SK-N-SH (cell line): ENCODE measurements around the gene FAM9C. TPM values are rescaled to one million over a fixed set of nuclear protein-coding genes. Genes with fewer than 3 reads are reported as not detected.

Source experiments
- CTCF ChIA-PET: fragments of 300-600, 350-600 bp; formaldehyde crosslinking; extraction: SDS; loops from one replicate; lab custom pipeline; 2021; lab: Yijun Ruan, JAX
- POLR2A ChIA-PET: fragments of 350-600 bp; sonication (Branson Sonifier 250); formaldehyde crosslinking; extraction: SDS; loops from one replicate; lab custom pipeline; 2020; ENCODE audit warnings: antibody characterized with exemption, inconsistent platforms; lab: Yijun Ruan, JAX
- DNase-seq: peaks from one replicate; pipeline ENCODE4 v3.0.0; 2012
- H2AFZ ChIP-seq: fragments of 200-600 bp; sonication (generic); 2 replicates; pipeline ENCODE4 v1.8.1; 2016; ENCODE audit warnings: antibody characterized with exemption, mild to moderate bottlenecking, low read depth
- H3F3A ChIP-seq: fragments of 200-600 bp; sonication (generic); replicated peaks from 2 replicates; pipeline ENCODE3; 2016; ENCODE audit warnings: antibody characterized with exemption, mild to moderate bottlenecking; ENCODE audit not compliant: insufficient read depth
- H3K27ac ChIP-seq, 2 experiments: fragments of 200-500 bp in 1 of 2; fragments of 200-600 bp in 1 of 2; sonication (Bioruptor generic) in 1 of 2; sonication (generic), shearing (Covaris generic) in 1 of 2; 2 replicates each; pipeline versions ENCODE4 v1.5.1 to v1.6.1; 2014 to 2016; ENCODE audit warnings: low read depth in 2 of 2, inconsistent platforms in 1 of 2, low read length in 1 of 2, mild to moderate bottlenecking in 1 of 2, mixed read lengths in 1 of 2
- H3K27me3 ChIP-seq: fragments of 200-600 bp; sonication (generic), shearing (Covaris generic); 2 replicates; pipeline ENCODE4 v1.6.1; 2016; ENCODE audit warnings: mixed run types; ENCODE audit not compliant: insufficient read depth
- H3K36me3 ChIP-seq, 2 experiments: fragments of 200-500 bp in 1 of 2; fragments of 200-600 bp in 1 of 2; sonication (Bioruptor generic) in 1 of 2; sonication (generic) in 1 of 2; replicated peaks in 1 of 2; 2 replicates each; pipeline versions ENCODE3 to v1.5.1; 2014 to 2016; ENCODE audit warnings: low read length in 1 of 2, mild to moderate bottlenecking in 1 of 2; ENCODE audit not compliant: insufficient read depth in 2 of 2, control insufficient read depth in 1 of 2
- H3K4me1 ChIP-seq, 2 experiments: fragments of 200-500 bp in 1 of 2; fragments of 200-600 bp in 1 of 2; sonication (Bioruptor generic) in 1 of 2; sonication (generic), shearing (Covaris generic) in 1 of 2; 2 replicates each; pipeline versions ENCODE4 v1.5.1 to v1.6.1; 2014 to 2016; ENCODE audit warnings: low read depth in 1 of 2, low read length in 1 of 2, mixed run types in 1 of 2; ENCODE audit not compliant: insufficient read depth in 2 of 2, control insufficient read depth in 1 of 2
- H3K4me2 ChIP-seq: fragments of 200-600 bp; sonication (generic), shearing (Covaris generic); 2 replicates; pipeline ENCODE4 v1.6.1; 2017; ENCODE audit warnings: mixed run types
- H3K4me3 ChIP-seq, 2 experiments: fragments of 200-500 bp in 1 of 2; fragments of 200-600 bp in 1 of 2; sonication (Bioruptor generic) in 1 of 2; sonication (generic), shearing (Covaris generic) in 1 of 2; 2 replicates each; pipeline versions ENCODE4 v1.5.1 to v1.8.1; 2014 to 2016; ENCODE audit warnings: low read depth in 2 of 2, inconsistent platforms in 1 of 2, low read length in 1 of 2, mild to moderate bottlenecking in 1 of 2, mixed read lengths in 1 of 2, moderate library complexity in 1 of 2
- H3K79me2 ChIP-seq: fragments of 200-600 bp; sonication (generic); 2 replicates; pipeline ENCODE4 v1.8.1; 2017; ENCODE audit warnings: mild to moderate bottlenecking; ENCODE audit not compliant: insufficient read depth
- H3K9ac ChIP-seq: fragments of 200-600 bp; sonication (generic); 2 replicates; pipeline ENCODE4 v1.6.1; 2017; ENCODE audit warnings: mixed run types
- H3K9me2 ChIP-seq: fragments of 200-600 bp; sonication (generic); 2 replicates; pipeline ENCODE4 v1.6.1; 2017; ENCODE audit warnings: mixed run types
- H3K9me3 ChIP-seq: fragments of 200-600 bp; sonication (generic); 2 replicates; pipeline ENCODE4 v1.6.1; 2017; ENCODE audit warnings: mixed run types, mild to moderate bottlenecking, moderate library complexity
- H4K20me1 ChIP-seq: fragments of 200-600 bp; sonication (generic); 2 replicates; pipeline ENCODE4 v1.6.1; 2017; ENCODE audit warnings: mild to moderate bottlenecking, mixed run types; ENCODE audit not compliant: insufficient read depth
- CTCF ChIP-seq: fragments of 200-600 bp; sonication (generic); IDR thresholded peaks from 2 replicates; pipeline ENCODE4 v1.6.1; 2017; ENCODE audit warnings: antibody characterized with exemption, mild to moderate bottlenecking, moderate library complexity
- ELF1 ChIP-seq: IDR thresholded peaks from 2 replicates; pipeline ENCODE4 v1.4.0; 2012
- EZH2phosphoT487 ChIP-seq: fragments of 200-600 bp; sonication (generic); IDR thresholded peaks from 2 replicates; pipeline ENCODE4 v1.6.1; 2017; ENCODE audit warnings: low read depth, mixed run types, mild to moderate bottlenecking, antibody characterized with exemption, moderate library complexity, borderline replicate concordance
- FOSL2 ChIP-seq: IDR thresholded peaks from 2 replicates; pipeline ENCODE4 v1.4.0; 2012; ENCODE audit warnings: low read depth, mild to moderate bottlenecking, moderate library complexity, borderline replicate concordance
- NFIC ChIP-seq: IDR thresholded peaks from 2 replicates; pipeline ENCODE4 v1.4.0; 2012; ENCODE audit warnings: borderline replicate concordance
- NRF1 ChIP-seq: IDR thresholded peaks from 2 replicates; pipeline ENCODE4 v1.6.1; 2012; ENCODE audit warnings: low read depth, mild to moderate bottlenecking, low read length
- RCOR1 ChIP-seq: fragments of 150-350 bp; IDR thresholded peaks from 2 replicates; pipeline ENCODE4 v1.6.1; 2017; ENCODE audit warnings: antibody characterized with exemption, low read length
- REST ChIP-seq: IDR thresholded peaks from 2 replicates; pipeline ENCODE4 v1.6.1; 2012; ENCODE audit warnings: mild to moderate bottlenecking, low read depth, low read length, moderate library complexity
- RXRA ChIP-seq: IDR thresholded peaks from 2 replicates; pipeline ENCODE4 v1.4.0; 2012; ENCODE audit warnings: low read depth, mild to moderate bottlenecking, borderline replicate concordance
- USF1 ChIP-seq: IDR thresholded peaks from 2 replicates; pipeline ENCODE4 v1.4.0; 2012; ENCODE audit warnings: low read depth, borderline replicate concordance
- WGBS: methylation state at CpG from one replicate; pipeline ENCODE4 v1.1.6; 2017; ENCODE audit warnings: low lambda C conversion rate; 5-methylcytosine and 5-hydroxymethylcytosine counted together
- polyA plus RNA-seq, 3 experiments: library from polyadenylated mRNA; depleted of rRNA; stranded (reverse); fragments of >200 nt; gene quantifications; 2 replicates each; pipeline ENCODE4 v1.2.3, GENCODE V29; 2012
- TF ChIP-seq, protein P1 (sequence below): IDR thresholded peaks from 2 replicates; pipeline ENCODE4 v1.4.0; 2012; ENCODE audit warnings: low read depth

Gene FAM9C
- polyA plus RNA-seq, 1 of the 3 experiments (the other 2 are of a cell fraction): 2.6 TPM

DNA sequence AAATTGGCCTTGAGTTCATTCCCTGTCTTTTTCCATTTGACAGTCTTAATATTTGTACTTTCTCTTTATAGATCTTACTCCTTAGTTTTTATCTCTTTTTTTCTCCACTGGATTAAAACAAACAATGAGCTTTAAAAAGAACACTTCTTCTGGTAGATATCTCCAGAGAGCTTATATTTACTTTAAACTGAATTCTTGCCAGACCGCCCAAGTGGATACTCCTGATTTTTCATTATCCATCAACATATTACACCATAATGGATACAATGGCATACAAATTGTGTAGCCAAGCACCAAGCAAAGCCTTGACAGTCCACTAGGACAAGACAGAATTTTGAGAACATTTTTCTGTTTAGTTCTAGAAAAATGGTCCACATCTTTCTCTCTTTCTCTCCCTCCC is 50.6 kb downstream of the FAM9C start:
- 64% methylated on average over 1 of the region's 1 CpG for WGBS
- DNase-seq: no peak
- H4K20me1 ChIP-seq: no peaks in the 10 kb centered on the region
- no peak overlapping the region for H2AFZ ChIP-seq
- no peak overlapping the region; a peak in 1 of 4 replicates for H3K4me3 ChIP-seq
- H3K4me1 ChIP-seq: peaks cover 2 to 12% of the 10 kb centered on the region in 2 experiments; a peak in 2 of 4 replicates
- no peaks in the 10 kb centered on the region for H3K27me3 ChIP-seq
- TF ChIP-seq REST (no peak), FOSL2 (no peak), CTCF (no peak), RXRA (no peak), NRF1 (no peak), NFIC (no peak), USF1 (no peak), RCOR1 (no peak), ELF1 (no peak), EZH2phosphoT487 (no peak)
- TF ChIP-seq, protein P1, sequence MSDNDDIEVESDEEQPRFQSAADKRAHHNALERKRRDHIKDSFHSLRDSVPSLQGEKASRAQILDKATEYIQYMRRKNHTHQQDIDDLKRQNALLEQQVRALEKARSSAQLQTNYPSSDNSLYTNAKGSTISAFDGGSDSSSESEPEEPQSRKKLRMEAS: no peak
- peaks cover 24% of the 10 kb centered on the region for H3F3A ChIP-seq
- H3K36me3 ChIP-seq: no peaks in the 10 kb centered on the region
- CTCF ChIA-PET: interaction anchor here (0.9 to 1.6 kb wide), 2 partner anchors 18 to 19 kb away, joined by 3 read pairs; no protein-coding TSS in a partner anchor
- POLR2A ChIA-PET: no interaction called here
- H3K9ac ChIP-seq: no peak overlapping the region
- H3K9me3 ChIP-seq: no peaks in the 10 kb centered on the region
- no peak overlapping the region for H3K4me2 ChIP-seq
- H3K9me2 ChIP-seq: no peaks in the 10 kb centered on the region
- H3K27ac ChIP-seq: no peak overlapping the region
- H3K79me2 ChIP-seq: no peaks in the 10 kb centered on the region
